HFF-Myc (cell line): ENCODE measurements around the gene PRPF31.
A peak's percentile ranks its signal among the peaks of the same experiment; 100 is the strongest.

ENCODE experiments used
- DNase-seq: peaks from one replicate; pipeline ENCODE4 v3.0.0-alpha.2; 2011; ENCODE audit warnings: low read depth; ENCODE audit errors: extremely low read depth
- H3K4me3 ChIP-seq: replicated peaks from 2 replicates; pipeline ENCODE4 v1.5.1; 2011; ENCODE audit warnings: low read depth, mild to moderate bottlenecking, control low read depth, low read length
- CTCF ChIP-seq: IDR thresholded peaks from 2 replicates; pipeline ENCODE4 v1.5.1; 2012; ENCODE audit warnings: mild to moderate bottlenecking, low read depth, low read length, control low read depth; ENCODE audit errors: missing control alignments

PRPF31 gene

GRCh38 chr19:54108496-54108895 is 7.1 kb upstream of the PRPF31 start:
- no peak overlapping the region for H3K4me3 ChIP-seq
- no peak for DNase-seq
- no peak for TF ChIP-seq CTCF

GRCh38 chr19:54109651-54110050 is 5.9 kb upstream of the PRPF31 start:
- DNase-seq = no peak
- no peak for TF ChIP-seq CTCF
- no peak overlapping the region for H3K4me3 ChIP-seq

DNA sequence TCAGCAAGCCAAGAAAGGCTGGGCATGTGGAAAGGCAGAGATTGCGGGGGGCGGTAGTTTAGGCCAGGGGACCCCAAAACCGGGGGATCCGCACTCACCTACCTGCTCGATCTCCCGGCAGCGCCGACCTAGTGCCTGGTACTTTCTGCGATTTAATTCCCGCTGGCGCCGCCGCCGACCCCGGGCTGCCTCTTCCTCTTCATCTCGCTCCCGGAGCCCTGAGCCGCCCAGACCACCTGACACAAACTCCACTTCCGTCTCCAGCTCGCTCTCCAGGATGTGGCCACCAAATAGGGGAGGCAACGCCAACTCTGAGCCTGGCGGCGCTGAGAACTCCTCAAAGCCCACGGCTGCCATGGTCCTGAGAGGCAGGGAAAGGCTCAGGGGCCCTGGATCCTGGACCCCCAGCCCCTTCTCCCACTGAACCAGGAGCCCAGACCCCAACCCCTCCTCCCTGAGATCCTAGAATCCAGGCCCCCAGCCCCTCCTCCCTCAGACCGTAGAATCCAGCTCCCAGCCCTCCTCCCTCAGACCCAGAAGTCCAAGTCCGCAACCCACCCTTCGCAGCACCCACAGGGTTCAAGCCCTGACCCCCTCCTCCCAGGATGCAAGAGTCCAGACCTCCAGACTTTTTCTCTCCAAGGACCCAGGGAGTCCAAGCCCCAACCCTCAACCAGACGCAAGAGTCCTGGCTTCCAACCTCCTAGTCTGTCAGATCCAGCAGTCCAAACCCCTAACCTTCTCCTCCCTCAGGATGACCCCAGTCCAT is 1.0 kb upstream of the PRPF31 start:
- H3K4me3 ChIP-seq = peak overlapping the region; percentile 82
- no peak for TF ChIP-seq CTCF
- no peak for DNase-seq

GRCh38 chr19:54121259-54121658 is 5.7 kb downstream of the PRPF31 start:
- H3K4me3 ChIP-seq = no peak overlapping the region
- TF ChIP-seq CTCF = no peak
- DNase-seq = no peak

- DNase-seq = no peak
- no peak for TF ChIP-seq CTCF
- H3K4me3 ChIP-seq = no peak overlapping the region
Measured at GRCh38 chr19:54123682-54124081, 8.1 kb downstream of the PRPF31 start.

- no peak for TF ChIP-seq CTCF
Measured at GRCh38 chr19:54124393-54124792, 8.8 kb downstream of the PRPF31 start.

DNA sequence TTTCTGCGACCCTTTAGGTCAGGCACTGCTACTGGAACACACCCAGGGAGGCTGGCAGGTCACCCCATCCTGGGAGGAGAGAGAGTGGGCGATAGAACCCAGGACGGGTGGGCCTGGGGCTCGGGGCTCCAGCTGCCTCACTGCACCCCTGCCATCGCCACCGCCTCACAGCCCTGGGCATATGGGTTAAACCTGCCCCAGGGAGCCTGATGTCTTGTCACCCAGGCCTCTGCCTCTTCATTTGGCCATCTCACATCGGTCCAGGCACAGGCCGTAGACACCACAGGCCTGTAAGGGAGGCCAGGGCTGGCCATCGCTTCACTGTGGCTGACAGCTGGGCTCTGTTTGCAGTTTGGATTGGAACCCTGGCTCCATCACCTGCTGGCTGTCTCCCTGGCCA is 10.2 kb downstream of the PRPF31 start:
- no peak for TF ChIP-seq CTCF
- no peak overlapping the region for H3K4me3 ChIP-seq
- DNase-seq = no peak

More at GRCh38 chr19:54124393-54124792, 8.8 kb downstream of the PRPF31 start:
- no peak for DNase-seq
- no peak overlapping the region for H3K4me3 ChIP-seq
